GM18526 (cell line): ENCODE measurements around the gene PACS1.

ENCODE experiments used
- POLR2A ChIP-seq: IDR thresholded peaks from 3 replicates; pipeline ENCODE4 v1.6.1; 2011; ENCODE audit not compliant: insufficient read length; ENCODE audit errors: extremely low read depth

The PACS1 gene

GRCh38 chr11:66112041-66112491, 42.0 kb downstream of the PACS1 start:
- no peak for TF ChIP-seq POLR2A

- no peak for TF ChIP-seq POLR2A
These were observed 42.8 kb downstream of the PACS1 start for GRCh38 chr11:66112601-66113499.

- peak; percentile 15 for TF ChIP-seq POLR2A
These were observed 45.7 kb downstream of the PACS1 start for GRCh38 chr11:66115638-66116301.

GRCh38 chr11:66116576-66117361, 46.7 kb downstream of the PACS1 start:
- no peak for TF ChIP-seq POLR2A

- no peak for TF ChIP-seq POLR2A
These were observed 48.8 kb downstream of the PACS1 start for GRCh38 chr11:66118847-66119246.

- no peak for TF ChIP-seq POLR2A
These were observed 49.5 kb downstream of the PACS1 start for GRCh38 chr11:66119348-66120133.

GRCh38 chr11:66121466-66121865, 51.4 kb downstream of the PACS1 start:
- no peak for TF ChIP-seq POLR2A

GRCh38 chr11:66123902-66124301, 53.8 kb downstream of the PACS1 start:
- TF ChIP-seq POLR2A, result no peak

- TF ChIP-seq POLR2A, result no peak
These were observed 54.5 kb downstream of the PACS1 start for GRCh38 chr11:66124564-66124963.

- TF ChIP-seq POLR2A, result no peak
These were observed 56.0 kb downstream of the PACS1 start for GRCh38 chr11:66126064-66126463.

GRCh38 chr11:66126808-66127555, 56.9 kb downstream of the PACS1 start:
- peak; percentile 37 for TF ChIP-seq POLR2A

GRCh38 chr11:66130978-66131377, 60.9 kb downstream of the PACS1 start:
- no peak for TF ChIP-seq POLR2A

- no peak for TF ChIP-seq POLR2A
These were observed 62.0 kb downstream of the PACS1 start for GRCh38 chr11:66131937-66132632.

- no peak for TF ChIP-seq POLR2A
These were observed 63.2 kb downstream of the PACS1 start for GRCh38 chr11:66133216-66133775.

- no peak for TF ChIP-seq POLR2A
These were observed 66.7 kb downstream of the PACS1 start for GRCh38 chr11:66136752-66137123.
